Mesothelial cell of epicardium (in vitro differentiated cells): Measurements from ENCODE around the gene PCCA. TPM values are rescaled to one million over a fixed set of nuclear protein-coding genes. Genes with fewer than 3 reads are reported as not detected.
A peak's percentile ranks its signal among the peaks of the same experiment; 100 is the strongest.

ENCODE experiments used
- DNase-seq, 2 experiments: peaks; one replicate each; pipeline ENCODE4 v3.0.0; 2021; ENCODE audit warnings: low spot score in 2 of 2; ENCODE audit not compliant: unreplicated experiment in 2 of 2
- H3K27ac Mint-ChIP-seq: 2 replicates; pipeline ENCODE4 v1.8.0; 2021; ENCODE audit warnings: mixed read lengths
- H3K27me3 Mint-ChIP-seq: 2 replicates; pipeline ENCODE4 v1.8.0; 2021; ENCODE audit warnings: low read depth, mixed read lengths
- H3K36me3 Mint-ChIP-seq: 2 replicates; pipeline ENCODE4 v1.8.0; 2021; ENCODE audit warnings: mixed read lengths
- H3K4me1 Mint-ChIP-seq: 2 replicates; pipeline ENCODE4 v1.8.0; 2021; ENCODE audit warnings: mixed read lengths
- H3K4me3 Mint-ChIP-seq: 2 replicates; pipeline ENCODE4 v1.8.0; 2021; ENCODE audit warnings: mild to moderate bottlenecking, moderate library complexity, mixed read lengths
- H3K9me3 Mint-ChIP-seq: 2 replicates; pipeline ENCODE4 v1.8.0; 2021; ENCODE audit warnings: mixed read lengths
- total RNA-seq: library from RNA; stranded (reverse); gene quantifications from 3 replicates; pipeline ENCODE4 v1.2.1, GENCODE V29; 2021
- TF ChIP-seq, protein P1 (sequence below): fragments of 200-600 bp; sonication (generic); IDR thresholded peaks from one replicate; pipeline ENCODE4 v1.5.0; 2021; ENCODE audit warnings: antibody characterized with exemption; ENCODE audit not compliant: unreplicated experiment

Gene PCCA
- total RNA-seq, 1 donor from 2014 or later = 41.6 TPM

DNA sequence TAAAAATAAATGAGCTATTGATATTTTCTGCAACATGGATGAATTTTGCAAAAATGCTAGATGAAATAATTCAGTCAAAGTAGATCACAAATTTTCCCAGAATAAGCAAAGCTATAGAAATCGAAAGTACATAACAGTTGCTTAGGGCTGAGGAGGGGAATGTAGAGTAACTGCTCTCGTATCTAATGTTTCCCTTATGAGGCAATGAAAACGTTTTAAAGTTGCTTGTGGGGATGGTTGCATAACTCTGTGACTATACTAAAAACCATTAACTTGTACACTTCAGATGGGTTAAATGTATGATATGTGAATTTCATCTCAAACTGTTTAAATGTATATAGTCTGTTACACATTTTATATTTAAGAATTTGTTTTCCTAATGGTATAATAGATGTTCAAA, 268.0 kb downstream of the PCCA start:
- no peak for DNase-seq
- peaks cover 30% of the 10 kb centered on the region for H3K36me3 Mint-ChIP-seq
- TF ChIP-seq, protein P1, sequence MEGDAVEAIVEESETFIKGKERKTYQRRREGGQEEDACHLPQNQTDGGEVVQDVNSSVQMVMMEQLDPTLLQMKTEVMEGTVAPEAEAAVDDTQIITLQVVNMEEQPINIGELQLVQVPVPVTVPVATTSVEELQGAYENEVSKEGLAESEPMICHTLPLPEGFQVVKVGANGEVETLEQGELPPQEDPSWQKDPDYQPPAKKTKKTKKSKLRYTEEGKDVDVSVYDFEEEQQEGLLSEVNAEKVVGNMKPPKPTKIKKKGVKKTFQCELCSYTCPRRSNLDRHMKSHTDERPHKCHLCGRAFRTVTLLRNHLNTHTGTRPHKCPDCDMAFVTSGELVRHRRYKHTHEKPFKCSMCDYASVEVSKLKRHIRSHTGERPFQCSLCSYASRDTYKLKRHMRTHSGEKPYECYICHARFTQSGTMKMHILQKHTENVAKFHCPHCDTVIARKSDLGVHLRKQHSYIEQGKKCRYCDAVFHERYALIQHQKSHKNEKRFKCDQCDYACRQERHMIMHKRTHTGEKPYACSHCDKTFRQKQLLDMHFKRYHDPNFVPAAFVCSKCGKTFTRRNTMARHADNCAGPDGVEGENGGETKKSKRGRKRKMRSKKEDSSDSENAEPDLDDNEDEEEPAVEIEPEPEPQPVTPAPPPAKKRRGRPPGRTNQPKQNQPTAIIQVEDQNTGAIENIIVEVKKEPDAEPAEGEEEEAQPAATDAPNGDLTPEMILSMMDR = no peak
- no peaks in the 10 kb centered on the region for H3K27me3 Mint-ChIP-seq
- H3K4me1 Mint-ChIP-seq = peaks cover under 1% of the 10 kb centered on the region
- H3K27ac Mint-ChIP-seq = no peak overlapping the region
- peaks cover 13% of the 10 kb centered on the region for H3K9me3 Mint-ChIP-seq
- H3K4me3 Mint-ChIP-seq = no peak overlapping the region

DNA sequence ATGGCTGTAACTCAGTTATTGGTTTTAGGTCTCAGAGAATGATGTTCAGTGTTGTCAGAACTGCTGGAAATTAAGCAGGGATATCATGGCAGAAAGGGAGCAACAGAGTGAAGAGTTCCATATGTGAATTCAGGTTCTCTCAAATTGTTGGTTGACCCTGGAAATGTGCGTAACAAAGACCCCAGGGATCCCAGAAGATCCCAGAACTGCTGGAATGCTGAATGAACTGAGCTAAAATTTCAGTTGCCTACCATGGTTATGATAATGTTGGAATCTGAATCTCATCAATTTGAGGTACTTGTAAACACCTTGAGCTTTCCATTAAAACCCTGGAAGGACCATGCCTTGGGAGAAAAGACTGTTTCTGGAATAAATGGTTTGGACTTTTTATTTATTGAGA, 268.9 kb downstream of the PCCA start:
- Mint-ChIP-seq H3K27ac (no peak overlapping the region), H3K36me3 (peaks cover 26% of the 10 kb centered on the region), H3K4me3 (no peak overlapping the region), H3K9me3 (peaks cover 11% of the 10 kb centered on the region), H3K27me3 (no peaks in the 10 kb centered on the region), H3K4me1 (peaks cover 8% of the 10 kb centered on the region)
- TF ChIP-seq, protein P1 = no peak
- no peak for DNase-seq

DNA sequence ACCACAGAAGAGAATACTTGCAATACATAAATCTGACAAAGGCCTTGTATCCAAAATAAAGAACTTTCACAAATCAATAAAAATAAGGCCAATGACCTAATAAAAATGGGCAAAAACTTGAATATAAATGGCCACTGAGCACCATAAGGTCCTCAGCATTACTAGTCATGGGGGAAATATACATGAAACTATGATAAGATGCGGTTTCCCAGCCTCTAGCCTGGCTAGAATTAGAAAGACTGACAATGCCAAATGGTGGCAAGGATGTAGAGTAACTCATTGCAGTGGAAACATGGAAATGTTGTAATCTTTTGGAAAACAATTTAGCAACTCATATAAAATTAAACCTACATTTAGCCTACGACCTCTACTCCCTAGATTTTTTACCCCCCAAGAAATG, 272.6 kb downstream of the PCCA start:
- H3K27me3 Mint-ChIP-seq = no peaks in the 10 kb centered on the region
- H3K36me3 Mint-ChIP-seq = peaks cover 13% of the 10 kb centered on the region
- H3K4me3 Mint-ChIP-seq = no peak overlapping the region
- TF ChIP-seq, protein P1 = no peak
- no peak overlapping the region for H3K27ac Mint-ChIP-seq
- no peaks in the 10 kb centered on the region for H3K9me3 Mint-ChIP-seq
- DNase-seq = no peak
- peaks cover 28% of the 10 kb centered on the region for H3K4me1 Mint-ChIP-seq

DNA sequence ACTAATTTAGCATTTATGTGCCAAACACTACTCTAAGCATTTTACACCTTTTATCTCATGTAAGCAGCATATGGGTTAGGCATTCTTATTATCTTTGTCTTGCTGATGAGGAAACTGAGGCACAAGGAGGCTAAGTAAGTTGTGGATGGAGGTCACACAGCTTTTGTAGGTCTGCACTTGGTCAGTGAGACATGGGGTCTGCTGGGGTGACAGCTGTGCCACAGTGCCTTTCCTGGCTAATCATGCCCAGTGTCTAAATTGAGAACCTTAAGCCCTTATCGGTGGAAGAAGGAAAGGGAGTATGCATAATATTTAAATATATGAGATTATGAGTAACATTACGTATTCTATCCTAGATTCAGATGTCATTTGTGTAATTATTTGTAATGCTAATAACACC, 273.5 kb downstream of the PCCA start:
- no peak overlapping the region for H3K27ac Mint-ChIP-seq
- peaks cover 28% of the 10 kb centered on the region for H3K4me1 Mint-ChIP-seq
- H3K27me3 Mint-ChIP-seq = no peaks in the 10 kb centered on the region
- H3K4me3 Mint-ChIP-seq = no peak overlapping the region
- H3K36me3 Mint-ChIP-seq = peaks cover 11% of the 10 kb centered on the region
- H3K9me3 Mint-ChIP-seq = no peaks in the 10 kb centered on the region
- TF ChIP-seq, protein P1 = no peak
- no peak for DNase-seq

DNA sequence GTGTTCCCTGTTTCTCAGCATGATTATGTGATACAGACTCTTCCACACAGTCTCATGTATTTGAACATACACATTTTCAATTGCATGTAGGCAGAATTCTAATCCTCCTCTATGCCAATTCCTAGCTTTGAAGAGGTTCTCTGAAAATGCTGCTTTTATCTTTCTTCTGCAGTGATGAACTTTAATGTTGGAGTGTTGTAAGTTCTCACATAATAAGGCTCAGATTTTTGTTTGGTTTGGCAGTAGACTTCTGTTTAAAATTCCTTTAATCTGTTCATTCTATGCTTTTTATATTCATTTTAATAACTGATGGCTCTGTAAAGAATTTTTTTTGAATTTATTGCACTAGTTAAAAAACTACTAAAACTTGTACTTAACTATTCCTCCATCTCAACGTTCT, 273.9 kb downstream of the PCCA start:
- Mint-ChIP-seq H3K27ac (peak overlapping the region; percentile 87), H3K4me1 (peaks cover 28% of the 10 kb centered on the region), H3K9me3 (no peaks in the 10 kb centered on the region), H3K36me3 (peaks cover 10% of the 10 kb centered on the region), H3K27me3 (no peaks in the 10 kb centered on the region), H3K4me3 (no peak overlapping the region)
- DNase-seq = no peak
- TF ChIP-seq, protein P1 = no peak

DNA sequence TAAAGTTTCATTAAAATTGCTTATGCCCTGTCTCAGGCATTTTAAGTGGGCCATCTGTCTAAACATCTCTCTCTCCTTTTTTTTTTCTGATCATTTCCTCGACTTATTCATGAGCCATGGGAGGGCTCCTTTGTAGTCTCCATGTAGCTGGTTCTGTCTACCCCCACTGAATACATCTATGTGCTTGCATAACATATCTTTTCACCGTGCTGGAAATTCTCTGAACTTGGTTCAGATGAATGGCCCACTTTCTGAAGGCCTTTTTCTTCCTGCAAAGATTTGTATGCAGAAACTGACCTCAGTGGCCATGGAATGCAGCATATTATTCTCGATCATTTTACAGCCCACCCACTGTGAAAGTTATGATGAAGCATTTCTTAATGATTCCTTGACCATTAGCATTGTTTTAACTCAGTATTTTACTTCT, 274.4 kb downstream of the PCCA start:
- DNase-seq = no peak
- TF ChIP-seq, protein P1 = no peak
- no peak overlapping the region for H3K4me3 Mint-ChIP-seq
- peak overlapping the region; percentile 87 for H3K27ac Mint-ChIP-seq
- H3K36me3 Mint-ChIP-seq = peaks cover 7% of the 10 kb centered on the region
- H3K4me1 Mint-ChIP-seq = peaks cover 28% of the 10 kb centered on the region
- H3K9me3 Mint-ChIP-seq = no peaks in the 10 kb centered on the region
- H3K27me3 Mint-ChIP-seq = no peaks in the 10 kb centered on the region
